SK-N-MC (cell line): ENCODE results near the gene ZNF407.

Source experiments
- EZH2 ChIP-seq: fragments of 200-600 bp; sonication (generic); IDR thresholded peaks from one replicate; pipeline ENCODE4 v1.6.1; 2017; ENCODE audit warnings: antibody characterized with exemption
- POLR2AphosphoS5 ChIP-seq: IDR thresholded peaks from 2 replicates; pipeline ENCODE4 v1.6.1; 2012; ENCODE audit warnings: mild to moderate bottlenecking, low read depth, low read length, borderline replicate concordance

DNA sequence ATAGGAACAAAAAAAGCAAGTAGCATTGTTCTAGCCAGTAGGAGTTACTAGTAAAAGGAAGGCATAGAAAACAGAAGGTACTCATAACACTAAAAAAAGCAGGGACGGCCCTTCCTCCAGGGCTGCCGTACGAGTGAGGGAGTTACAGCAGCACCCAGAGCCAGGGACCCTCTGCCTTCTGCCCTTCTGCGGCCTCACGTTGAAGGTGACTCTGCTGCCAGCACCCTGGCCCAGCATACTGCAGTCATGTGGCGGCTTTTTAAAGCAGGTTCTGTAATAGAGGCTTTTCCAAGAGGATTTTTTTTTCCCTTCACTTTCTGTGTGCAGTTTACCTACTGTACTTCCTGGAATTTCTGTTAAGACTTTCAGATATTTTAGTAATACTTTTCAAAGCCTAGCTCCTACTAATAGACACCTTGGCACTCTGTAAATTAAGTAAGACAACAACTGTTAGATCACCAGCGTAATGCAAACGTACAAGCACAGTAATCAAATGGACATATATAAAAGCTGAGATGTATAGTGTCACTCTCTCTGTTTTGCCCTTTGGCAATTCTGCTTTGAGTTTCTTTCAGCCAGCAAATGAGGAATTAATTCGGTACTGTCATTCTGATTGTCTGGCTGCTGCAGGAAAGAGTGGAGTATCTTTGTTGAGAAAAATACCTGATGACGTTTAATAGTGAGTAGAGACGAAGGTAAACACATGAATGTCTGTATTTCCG lies 449.7 kb downstream of the ZNF407 start:
- no peak for TF ChIP-seq EZH2
- TF ChIP-seq POLR2AphosphoS5, result no peak
